ENCODE measurements around the gene PARVG.

DNA sequence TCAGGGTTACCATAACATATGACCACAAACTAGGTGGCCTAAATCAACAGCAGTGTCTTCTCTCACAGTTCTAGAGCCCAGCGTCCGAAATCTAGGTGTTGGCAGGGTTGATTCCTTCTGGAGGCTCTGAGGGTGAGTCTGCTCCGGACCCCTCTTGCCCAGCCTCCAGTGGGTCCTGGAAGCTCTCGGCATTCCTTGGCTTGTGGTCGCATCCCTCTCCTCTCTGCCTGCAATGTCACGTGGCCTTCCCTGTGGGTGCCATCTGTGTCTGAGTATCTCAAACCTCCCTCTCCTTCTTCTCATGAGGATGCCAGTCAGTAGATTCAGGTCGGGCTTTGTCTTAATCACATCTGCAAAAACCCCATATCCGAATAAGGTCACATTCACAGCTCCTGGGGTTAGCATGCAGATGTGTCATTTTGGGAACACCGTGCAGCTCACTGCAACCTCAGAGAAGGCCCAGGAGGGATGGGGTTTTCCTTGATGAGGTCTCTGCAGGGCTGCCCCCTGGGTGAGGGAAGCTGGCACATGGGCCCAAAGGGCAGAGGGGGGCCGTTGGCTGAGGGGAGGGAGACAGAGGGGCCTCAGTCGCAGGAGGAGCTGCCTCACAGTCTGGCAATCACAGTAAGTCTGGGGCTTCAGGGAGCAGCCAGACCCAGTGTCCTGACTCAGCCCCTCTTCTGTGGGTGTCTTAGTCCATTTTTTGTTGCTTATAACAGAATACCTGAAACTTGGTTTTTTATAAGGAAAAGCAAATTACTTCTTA, 41.2 kb downstream of the PARVG start:
- TF ChIP-seq, protein P1, sequence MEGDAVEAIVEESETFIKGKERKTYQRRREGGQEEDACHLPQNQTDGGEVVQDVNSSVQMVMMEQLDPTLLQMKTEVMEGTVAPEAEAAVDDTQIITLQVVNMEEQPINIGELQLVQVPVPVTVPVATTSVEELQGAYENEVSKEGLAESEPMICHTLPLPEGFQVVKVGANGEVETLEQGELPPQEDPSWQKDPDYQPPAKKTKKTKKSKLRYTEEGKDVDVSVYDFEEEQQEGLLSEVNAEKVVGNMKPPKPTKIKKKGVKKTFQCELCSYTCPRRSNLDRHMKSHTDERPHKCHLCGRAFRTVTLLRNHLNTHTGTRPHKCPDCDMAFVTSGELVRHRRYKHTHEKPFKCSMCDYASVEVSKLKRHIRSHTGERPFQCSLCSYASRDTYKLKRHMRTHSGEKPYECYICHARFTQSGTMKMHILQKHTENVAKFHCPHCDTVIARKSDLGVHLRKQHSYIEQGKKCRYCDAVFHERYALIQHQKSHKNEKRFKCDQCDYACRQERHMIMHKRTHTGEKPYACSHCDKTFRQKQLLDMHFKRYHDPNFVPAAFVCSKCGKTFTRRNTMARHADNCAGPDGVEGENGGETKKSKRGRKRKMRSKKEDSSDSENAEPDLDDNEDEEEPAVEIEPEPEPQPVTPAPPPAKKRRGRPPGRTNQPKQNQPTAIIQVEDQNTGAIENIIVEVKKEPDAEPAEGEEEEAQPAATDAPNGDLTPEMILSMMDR (IDR thresholded peaks at IDR 0.05): no peak
- TF ChIP-seq POLR2A (IDR thresholded peaks at IDR 0.05): no peak
